HG03558 (cell line): ENCODE measurements around the gene CAPS2.

Experiments
- ATAC-seq: cut with Tn5 transposase; IDR thresholded peaks from one replicate; pipeline ENCODE4 v1.9.1; 2021; ENCODE audit warnings: moderate number of reproducible peaks; ENCODE audit not compliant: unreplicated experiment; ENCODE audit errors: extremely low read depth

The CAPS2 gene

DNA sequence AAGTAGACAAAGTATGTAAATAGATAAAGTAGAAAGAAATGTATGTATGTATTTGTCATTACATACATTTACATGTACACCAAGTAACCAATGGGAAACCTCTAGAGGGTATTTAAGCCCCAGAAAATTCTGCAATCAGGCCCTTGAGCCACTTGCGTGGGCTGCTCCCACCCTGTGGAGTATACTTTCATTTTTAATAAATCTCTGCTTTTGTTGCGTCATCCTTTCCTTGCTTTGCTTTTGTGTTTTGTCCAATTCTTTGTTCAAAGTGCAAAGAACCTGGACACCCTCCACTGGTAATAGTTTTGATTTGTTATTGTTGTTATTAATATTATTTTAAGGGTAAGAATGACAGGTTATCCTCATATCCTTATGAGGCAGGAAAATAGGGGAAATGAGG is 21.8 kb downstream of the CAPS2 start:
- no peak for ATAC-seq

DNA sequence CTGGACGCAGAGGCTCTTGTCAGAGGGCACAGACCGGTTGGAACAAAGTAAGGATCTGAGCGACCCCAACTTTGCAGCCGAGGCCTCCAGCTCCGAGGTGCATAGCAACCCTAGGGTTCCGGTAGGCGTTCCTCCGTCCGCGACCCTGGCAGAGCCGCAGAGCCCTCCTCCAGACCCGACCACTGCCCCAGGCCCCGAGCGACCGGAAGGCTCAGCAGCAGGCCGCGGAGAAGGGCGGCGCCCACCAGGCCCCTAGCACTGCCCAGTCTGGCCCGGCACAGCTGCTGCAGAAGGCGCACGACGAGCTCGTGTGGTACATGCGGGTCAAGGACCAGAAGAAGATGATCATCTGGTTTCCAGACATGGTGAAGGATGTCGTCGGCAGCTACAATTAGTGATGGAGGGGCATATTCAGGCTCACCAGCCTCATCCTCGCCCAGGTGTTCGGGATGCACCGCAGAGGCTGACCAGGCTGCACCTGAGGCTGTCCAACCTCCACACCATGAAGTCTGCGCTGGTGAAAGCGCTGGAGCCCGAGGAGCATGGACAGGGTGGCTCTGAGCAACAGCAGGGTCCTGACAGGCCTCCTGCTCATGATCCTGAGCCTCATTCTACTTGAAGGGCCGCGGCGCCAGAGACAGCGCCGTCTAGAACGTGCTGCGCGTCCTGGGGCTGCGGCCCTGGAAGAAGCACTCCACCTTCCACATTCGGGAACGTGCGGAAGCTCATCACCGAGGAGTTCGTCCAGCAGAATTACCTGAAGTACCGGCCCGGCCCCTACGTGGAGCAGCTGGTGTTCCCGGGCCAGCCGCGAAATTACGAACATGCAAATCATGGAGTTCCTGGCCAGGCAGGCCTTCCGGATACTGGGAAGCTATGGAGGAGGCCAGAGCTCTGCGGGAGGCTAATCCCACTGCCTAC is 24.5 kb downstream of the CAPS2 start:
- no peak for ATAC-seq

DNA sequence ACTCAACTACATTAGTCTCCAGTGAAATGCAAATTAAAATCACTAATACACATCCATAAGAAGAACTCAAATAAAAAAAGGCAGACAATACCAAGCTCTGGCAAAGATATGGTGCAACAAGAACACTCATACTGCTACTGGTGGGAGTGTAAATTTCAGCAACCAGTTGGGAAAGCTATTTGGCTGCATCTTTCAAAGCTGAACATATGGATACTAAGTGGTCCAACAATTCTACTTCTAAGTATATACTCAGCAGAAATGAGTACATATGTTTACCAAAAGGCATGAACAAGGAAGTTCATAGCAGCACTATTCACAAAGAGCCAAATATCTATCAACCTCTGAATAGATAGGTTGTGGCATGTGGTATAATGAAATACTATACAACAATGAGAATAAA is 27.3 kb downstream of the CAPS2 start:
- no peak for ATAC-seq

- ATAC-seq, result no peak
These were observed 27.9 kb downstream of the CAPS2 start for GRCh38 chr12:75302225-75302624.

DNA sequence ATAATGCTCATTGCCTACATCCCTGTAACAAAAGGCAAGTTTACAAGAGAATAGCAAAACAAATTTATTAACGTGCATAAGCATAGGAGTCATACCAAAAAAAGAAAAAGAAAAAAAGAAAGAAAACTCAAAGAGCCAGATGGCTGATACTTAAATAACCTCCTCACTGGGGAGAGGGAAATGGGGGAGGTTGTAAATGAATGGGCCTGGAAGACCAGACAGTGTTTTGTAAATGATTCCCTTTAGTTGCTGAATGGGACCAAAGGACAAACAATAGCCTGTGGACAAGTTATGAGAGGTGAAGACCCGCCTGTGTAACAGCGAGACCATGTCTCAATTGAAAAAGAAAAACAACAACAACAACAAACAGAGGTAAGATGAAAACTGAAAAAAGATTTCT is 35.3 kb downstream of the CAPS2 start:
- ATAC-seq, result no peak

- ATAC-seq, result no peak
These were observed 35.8 kb downstream of the CAPS2 start for GRCh38 chr12:75294336-75294735.

DNA sequence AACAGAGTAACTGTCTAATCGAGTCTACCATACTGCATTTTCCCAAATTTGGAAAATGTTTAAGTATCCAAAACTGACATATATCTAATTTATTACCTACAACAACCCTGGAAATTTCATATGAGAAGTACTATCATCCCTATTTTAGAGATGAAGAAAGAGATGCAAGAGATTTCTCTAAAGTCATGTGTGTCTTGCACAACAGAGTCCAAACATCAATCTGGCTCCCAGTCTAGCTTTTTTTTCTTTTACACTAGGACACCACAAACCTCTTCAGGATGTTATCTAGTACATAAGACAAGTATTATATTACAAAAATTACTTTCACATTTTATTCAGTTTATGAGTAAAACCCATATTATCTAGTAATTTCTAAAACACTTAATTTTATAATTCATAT is 39.1 kb downstream of the CAPS2 start:
- no peak for ATAC-seq

- ATAC-seq, result no peak
These were observed 40.4 kb downstream of the CAPS2 start for GRCh38 chr12:75289753-75290152.

- no peak for ATAC-seq
These were observed 41.3 kb downstream of the CAPS2 start for GRCh38 chr12:75288860-75289259.

DNA sequence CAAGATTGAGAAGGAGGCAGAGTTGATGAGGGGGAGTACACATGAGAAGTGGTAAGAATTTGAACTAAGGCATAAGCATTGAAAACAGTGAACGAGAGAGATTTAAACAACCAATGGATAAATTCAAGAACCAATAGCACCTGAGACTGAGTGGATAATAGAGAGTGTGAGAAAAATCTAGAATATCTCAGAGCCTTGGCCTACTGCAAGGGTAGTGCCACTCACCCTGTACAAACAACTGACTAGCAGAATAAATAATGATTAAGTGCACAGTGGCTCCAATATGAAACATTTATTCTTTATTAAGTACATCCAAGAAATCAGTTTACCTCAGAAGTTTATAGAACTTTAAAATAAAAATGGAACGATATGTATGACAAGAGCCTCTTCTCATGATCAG is 54.4 kb downstream of the CAPS2 start:
- ATAC-seq, result no peak

- no peak for ATAC-seq
These were observed 58.5 kb downstream of the CAPS2 start for GRCh38 chr12:75271576-75271975.

DNA sequence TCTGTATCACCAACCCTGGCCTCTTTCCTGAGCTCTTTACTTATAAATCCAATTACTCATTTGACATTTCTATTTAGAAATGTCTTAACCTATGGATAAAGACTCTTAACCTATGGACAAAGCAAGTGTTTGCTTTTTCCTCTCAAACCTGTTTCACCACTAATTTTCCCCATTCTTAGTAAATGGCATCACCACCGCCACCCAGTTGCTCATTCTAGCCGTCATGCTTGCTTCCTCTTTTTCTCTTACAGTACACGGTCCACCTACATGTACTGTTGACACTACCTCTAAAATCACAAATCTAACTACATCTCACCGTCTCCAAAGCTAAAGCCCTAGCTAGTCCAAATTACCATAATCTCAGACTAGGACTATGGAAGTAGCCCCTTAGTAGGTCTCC is 60.0 kb downstream of the CAPS2 start:
- no peak for ATAC-seq

GRCh38 chr12:75269209-75269608 is 60.9 kb downstream of the CAPS2 start:
- no peak for ATAC-seq

DNA sequence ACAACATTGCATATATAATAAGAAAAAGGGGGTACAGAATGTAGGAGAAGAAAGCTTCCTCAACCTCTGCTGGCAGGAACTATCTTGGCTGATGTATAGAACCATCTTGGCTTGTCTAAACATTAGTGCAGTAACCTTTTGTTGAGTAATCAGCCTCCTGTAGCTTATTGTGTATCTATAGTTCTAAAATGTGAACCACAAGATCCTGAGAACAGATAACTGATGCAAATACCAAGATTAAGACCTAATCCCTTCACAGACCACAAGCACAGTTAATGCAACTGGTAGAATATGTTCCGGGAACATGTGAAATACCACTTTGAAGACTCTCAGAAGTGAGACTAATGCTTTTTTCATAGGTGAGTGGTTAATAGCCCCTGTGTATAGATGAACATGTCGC is 69.8 kb downstream of the CAPS2 start:
- ATAC-seq, result no peak

DNA sequence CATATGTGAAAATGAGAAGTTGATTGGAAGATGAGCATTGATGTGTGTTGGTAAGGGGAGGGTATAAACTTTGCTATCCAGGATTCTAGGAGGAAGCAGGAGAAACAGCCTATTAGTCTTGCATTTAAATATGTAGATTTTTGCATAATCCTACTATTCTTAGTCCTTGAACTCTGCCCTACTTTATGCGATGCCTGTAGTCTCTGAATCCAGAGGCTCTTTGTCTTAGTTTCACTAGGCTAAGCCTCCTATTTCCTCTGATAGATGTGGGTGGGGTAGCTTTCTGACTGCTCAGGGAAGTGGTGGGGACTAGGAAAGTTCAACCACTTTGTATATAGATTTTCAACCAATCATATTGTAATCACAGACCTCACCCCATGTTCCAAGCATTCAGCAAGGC is 71.0 kb downstream of the CAPS2 start:
- no peak for ATAC-seq

DNA sequence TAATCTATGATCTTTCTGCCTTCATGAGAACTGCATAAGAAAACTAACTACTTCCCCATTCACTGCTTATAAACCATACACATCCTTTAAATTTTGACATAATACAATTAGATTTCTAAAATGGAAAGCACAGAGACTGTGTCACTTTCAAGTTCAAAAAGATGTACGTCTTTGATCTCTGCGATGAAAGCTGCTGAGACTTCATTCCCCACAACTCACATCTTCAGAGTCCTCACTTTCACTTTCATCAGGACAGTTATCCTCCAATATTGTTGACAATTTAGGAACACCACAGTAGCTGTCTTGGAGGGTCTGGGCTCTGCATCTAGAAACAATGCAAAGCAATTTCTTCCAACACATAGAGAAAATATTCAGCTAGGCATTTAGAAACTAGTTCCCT is 72.6 kb downstream of the CAPS2 start:
- ATAC-seq, result no peak

DNA sequence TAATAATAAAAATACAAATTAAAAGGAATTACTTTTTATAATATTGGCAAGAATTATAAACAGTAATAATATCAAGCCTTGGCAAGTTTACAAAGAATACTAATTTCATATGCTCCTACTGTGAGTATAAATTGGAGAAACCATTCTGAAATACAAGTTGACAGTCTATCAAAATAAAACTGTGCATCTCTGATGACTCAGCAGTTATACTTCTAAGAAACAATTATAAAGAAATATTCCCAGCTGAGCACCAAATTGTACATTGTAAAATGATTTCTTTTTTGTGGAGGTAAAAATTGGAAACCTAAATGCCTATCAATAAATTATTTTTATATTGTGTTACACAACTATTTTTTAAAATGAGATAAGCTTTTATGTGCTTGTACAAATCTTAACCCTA is 85.0 kb downstream of the CAPS2 start:
- ATAC-seq, result no peak

GRCh38 chr12:75239987-75240386 is 90.1 kb downstream of the CAPS2 start:
- ATAC-seq, result peak; percentile 70

- no peak for ATAC-seq
These were observed 93.9 kb downstream of the CAPS2 start for GRCh38 chr12:75236206-75236605.

DNA sequence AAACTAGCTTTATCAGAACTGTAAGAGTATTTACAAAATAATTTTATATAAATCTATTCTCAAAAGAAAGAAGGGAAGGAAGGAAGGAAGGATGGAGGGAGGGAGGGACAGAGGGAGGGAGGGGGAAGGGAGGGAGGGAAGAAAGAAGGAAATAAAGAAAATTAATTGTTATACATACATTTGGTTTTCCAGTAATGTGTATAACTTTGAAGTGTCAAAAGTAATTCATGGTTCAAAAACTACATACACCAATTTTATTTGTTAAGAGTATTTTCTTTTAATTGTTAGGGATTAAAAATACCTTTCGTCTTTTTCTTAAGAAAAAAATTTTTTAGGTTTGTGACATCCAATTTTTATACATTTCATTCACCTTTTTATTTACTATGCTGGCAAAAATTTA is 103.0 kb downstream of the CAPS2 start:
- ATAC-seq, result no peak
